GM20431 (cell line): Measurements from ENCODE around the gene DNAH1.

ENCODE experiments used
- in situ Hi-C: fragments of 300-500 bp; cut with MseI, MboI; formaldehyde crosslinking; loops from one replicate; pipeline ENCODE4 v1.15.0; 2020; ENCODE audit warnings: low sequenced_read_pairs; ENCODE audit not compliant: unreplicated experiment

The DNAH1 gene

DNA sequence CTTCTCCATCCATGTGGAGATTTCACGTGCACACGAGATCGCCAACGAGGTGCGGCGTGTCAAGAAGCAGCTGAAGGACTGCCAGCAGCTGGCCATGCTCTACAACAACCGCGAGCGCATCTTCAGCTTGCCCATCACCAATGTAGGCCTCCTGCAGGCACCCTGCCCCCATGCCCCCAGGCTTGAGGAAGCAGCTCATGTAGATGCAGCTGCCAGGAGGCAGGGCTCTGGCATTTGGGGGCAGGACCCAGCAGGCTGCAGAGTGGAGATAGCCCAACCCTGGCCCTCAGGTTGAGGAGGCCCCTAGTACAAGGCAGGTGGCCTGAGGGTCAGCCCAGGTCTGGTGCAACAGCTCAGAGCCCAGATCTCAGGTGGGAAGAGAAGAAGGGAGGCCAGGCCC is 36.4 kb downstream of the DNAH1 start:
- in situ Hi-C loops = no loop called here

GRCh38 chr3:52353291-52353855 is 37.3 kb downstream of the DNAH1 start:
- in situ Hi-C loops = no loop called here

GRCh38 chr3:52354676-52355075 is 38.6 kb downstream of the DNAH1 start:
- in situ Hi-C loops = no loop called here

- in situ Hi-C loops = no loop called here
Observed at GRCh38 chr3:52355526-52355925, 39.4 kb downstream of the DNAH1 start.

GRCh38 chr3:52356126-52356525 is 40.0 kb downstream of the DNAH1 start:
- in situ Hi-C loops = no loop called here

- in situ Hi-C loops = no loop called here
Observed at GRCh38 chr3:52357151-52358080, 41.3 kb downstream of the DNAH1 start.

GRCh38 chr3:52358362-52358940 is 42.3 kb downstream of the DNAH1 start:
- in situ Hi-C loops = no loop called here

GRCh38 chr3:52359116-52359855 is 43.2 kb downstream of the DNAH1 start:
- in situ Hi-C loops = no loop called here

DNA sequence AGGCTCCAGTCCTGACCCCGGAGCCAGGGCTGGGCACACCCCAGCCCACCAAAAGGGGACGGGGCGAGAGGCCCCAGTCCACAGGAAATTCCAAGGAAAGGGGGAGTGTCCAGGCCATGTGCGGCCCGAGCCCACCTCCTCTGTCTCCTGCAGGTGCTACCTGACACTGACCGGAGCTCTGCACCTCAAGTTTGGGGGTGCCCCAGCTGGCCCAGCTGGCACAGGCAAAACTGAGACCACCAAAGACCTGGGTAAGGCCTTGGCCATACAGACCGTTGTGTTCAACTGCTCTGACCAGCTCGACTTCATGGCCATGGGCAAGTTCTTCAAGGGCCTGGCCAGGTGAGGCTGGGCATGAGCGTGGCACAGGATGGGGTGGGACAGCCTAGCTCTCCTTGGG is 44.9 kb downstream of the DNAH1 start:
- in situ Hi-C loops = no loop called here

DNA sequence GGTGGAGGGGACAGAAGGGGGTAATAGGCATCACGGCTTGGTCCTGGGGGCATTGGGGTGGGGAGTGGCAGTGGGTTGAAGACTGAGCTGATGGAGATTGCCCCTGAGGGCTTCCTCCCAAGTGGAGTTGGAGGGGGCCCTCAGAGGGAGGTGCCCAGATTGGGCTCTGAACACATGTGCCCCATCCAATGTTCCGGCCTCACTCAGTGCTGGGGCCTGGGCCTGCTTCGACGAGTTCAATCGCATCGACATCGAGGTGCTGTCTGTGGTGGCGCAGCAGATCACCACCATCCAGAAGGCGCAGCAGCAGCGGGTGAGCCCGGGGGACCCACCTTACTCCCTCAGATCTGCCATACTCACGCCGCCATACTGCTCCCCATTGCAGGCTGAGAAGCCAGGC is 45.3 kb downstream of the DNAH1 start:
- in situ Hi-C loops = no loop called here

- in situ Hi-C loops = no loop called here
Observed at GRCh38 chr3:52361898-52362297, 45.8 kb downstream of the DNAH1 start.

- in situ Hi-C loops = no loop called here
Observed at GRCh38 chr3:52364322-52365035, 48.4 kb downstream of the DNAH1 start.

DNA sequence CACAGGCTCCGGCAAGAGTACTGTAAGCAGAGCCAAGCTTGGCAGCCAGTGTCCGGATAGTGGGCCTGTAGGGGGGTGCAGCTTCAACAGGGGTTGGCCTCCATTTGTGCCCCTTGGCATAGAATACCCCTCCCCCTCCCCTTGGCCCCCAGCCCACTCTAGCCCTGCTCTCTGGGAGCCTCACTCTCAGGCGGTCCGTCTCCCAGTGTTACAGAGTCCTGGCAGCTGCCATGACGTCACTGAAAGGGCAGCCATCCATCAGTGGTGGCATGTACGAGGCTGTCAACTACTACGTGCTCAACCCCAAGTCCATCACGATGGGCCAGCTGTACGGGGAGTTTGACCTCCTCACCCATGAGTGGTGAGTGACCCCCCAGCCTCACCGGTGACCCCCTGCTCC is 50.4 kb downstream of the DNAH1 start:
- in situ Hi-C loops = no loop called here

DNA sequence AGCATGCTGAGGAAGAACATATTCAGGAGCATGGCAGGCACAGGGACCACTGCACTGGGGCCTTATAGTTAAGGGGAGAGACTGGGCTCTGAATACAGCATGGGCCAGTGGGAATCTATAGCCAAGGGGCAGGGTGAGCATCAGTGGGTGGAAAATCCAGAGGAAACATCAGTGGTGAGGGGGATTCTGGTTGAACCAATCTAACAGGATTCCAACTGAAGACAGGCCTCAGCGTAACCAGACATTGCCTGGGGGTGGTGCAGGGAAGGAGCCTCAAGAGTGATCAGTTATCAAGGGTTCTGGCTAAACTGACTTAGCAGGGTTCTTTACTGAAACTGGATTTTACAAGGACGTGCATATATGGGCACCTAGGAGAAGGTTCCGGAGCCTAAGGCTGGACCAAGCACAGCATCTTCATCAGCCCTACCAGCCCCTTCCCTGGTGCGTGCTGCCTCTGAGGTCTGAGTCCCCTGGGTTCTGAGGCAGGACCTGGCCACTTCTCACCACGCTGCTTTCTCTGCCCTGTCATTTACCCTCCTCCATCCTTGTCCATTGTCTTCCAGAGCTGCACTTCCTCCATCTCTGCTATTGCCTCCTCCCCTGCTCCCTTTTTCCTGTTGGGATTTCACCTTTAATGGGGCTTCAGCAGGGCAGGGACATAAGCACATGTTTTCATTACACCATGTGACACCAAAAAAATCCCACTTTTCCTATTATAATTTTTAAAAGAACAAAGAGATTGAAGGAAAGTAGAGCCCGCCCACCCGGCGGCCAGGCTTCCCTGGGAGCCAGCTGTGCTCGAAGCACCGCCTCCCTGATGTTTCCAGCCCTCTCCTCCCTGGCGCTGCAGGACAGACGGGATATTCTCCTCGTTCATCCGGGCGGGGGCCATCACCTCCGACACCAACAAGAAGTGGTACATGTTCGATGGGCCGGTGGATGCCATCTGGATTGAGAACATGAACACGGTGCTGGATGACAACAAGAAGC is 52.1 kb downstream of the DNAH1 start:
- in situ Hi-C loops = no loop called here

DNA sequence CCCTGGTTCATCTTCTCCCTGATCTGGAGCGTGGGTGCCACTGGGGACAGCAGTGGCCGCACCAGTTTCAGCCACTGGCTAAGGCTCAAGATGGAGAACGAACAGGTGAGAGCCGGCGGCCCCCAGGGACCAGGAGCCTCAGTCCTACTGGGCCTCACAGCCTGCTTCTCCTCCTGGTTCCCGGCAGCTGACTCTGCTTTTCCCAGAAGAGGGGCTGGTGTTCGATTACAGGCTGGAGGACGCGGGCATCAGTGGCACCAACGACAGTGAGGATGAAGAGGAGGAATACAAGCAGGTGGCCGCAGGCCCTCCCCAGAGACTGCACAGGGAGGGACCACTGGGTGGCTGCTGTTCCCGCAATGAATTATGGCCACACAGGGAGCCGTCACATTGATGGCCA is 54.4 kb downstream of the DNAH1 start:
- in situ Hi-C loops = no loop called here

- in situ Hi-C loops = no loop called here
Observed at GRCh38 chr3:52372822-52373504, 56.8 kb downstream of the DNAH1 start.

GRCh38 chr3:52373676-52374075 is 57.6 kb downstream of the DNAH1 start:
- in situ Hi-C loops = no loop called here

DNA sequence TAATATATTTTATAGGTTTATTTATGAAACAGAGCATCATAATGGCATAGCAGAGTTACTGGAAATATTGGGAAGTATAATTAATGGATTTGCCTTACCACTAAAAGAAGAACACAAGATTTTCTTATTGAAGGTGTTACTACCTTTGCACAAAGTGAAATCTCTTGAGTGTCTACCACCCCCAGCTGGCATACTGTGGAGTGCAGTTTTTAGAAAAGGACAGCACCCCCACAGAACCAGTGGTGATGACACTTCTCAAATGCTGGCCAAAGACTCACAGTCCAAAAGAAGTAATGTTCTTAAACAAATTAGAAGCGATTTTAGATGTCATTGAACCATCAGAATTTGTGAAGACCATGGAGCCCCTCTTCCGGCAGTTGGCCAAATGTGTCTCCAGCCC is 58.1 kb downstream of the DNAH1 start:
- in situ Hi-C loops = no loop called here
